SK-N-SH treated with all-trans-retinoic acid at 6 μM for 48 hours (cell line): Measurements from ENCODE around the gene TNNI3.
"Not testable (repeated sequence)": the region's sequence is repeated elsewhere in the genome, so short reads cannot be mapped to it uniquely, and the experiment has no call there.

ENCODE experiments used
- BACH2 ChIP-seq: fragments of 250-450 bp; sonication (Bioruptor Pico); IDR thresholded peaks from 2 replicates; pipeline ENCODE4 v1.9.0; 2021; ENCODE audit warnings: mild to moderate bottlenecking, borderline replicate concordance
- CSDC2 ChIP-seq: fragments of 250-450 bp; sonication (Bioruptor Pico); IDR thresholded peaks from 2 replicates; pipeline ENCODE4 v1.5.0; 2020; ENCODE audit warnings: mild to moderate bottlenecking, moderate library complexity
- PPARA ChIP-seq: fragments of 250-450 bp; sonication (Bioruptor Pico); IDR thresholded peaks from 2 replicates; pipeline ENCODE4 v1.5.0; 2020; ENCODE audit warnings: mild to moderate bottlenecking, borderline replicate concordance
- ZFP3 ChIP-seq: fragments of 250-450 bp; sonication (Bioruptor Pico); IDR thresholded peaks from 2 replicates; pipeline ENCODE4 v1.5.0; 2020; ENCODE audit warnings: mild to moderate bottlenecking, moderate library complexity
- ZFP30 ChIP-seq: fragments of 450-650 bp; formaldehyde crosslinking; IDR thresholded peaks from 2 replicates; pipeline ENCODE4 v1.5.0; 2022; ENCODE audit warnings: mild to moderate bottlenecking, moderate library complexity
- ZNF70 ChIP-seq: fragments of 450-650 bp; formaldehyde crosslinking; IDR thresholded peaks from 2 replicates; pipeline ENCODE4 v1.5.0; 2020; ENCODE audit warnings: mild to moderate bottlenecking, moderate library complexity
- ZNF8 ChIP-seq: fragments of 450-650 bp; formaldehyde crosslinking; IDR thresholded peaks from 2 replicates; pipeline ENCODE4 v1.5.0; 2020; ENCODE audit warnings: mild to moderate bottlenecking, moderate library complexity
- TF ChIP-seq, protein P1 (sequence below): fragments of 250-450 bp; sonication (Bioruptor Pico); IDR thresholded peaks from 2 replicates; pipeline ENCODE4 v1.8.0; 2020; ENCODE audit warnings: mild to moderate bottlenecking, moderate library complexity, borderline replicate concordance
- TF ChIP-seq, protein P2 (sequence below): fragments of 250-450 bp; sonication (Bioruptor Pico); IDR thresholded peaks from 2 replicates; pipeline ENCODE4 v1.5.0; 2020; ENCODE audit warnings: mild to moderate bottlenecking, moderate library complexity
- TF ChIP-seq, protein P3 (sequence below): fragments of 250-450 bp; sonication (Bioruptor Pico); IDR thresholded peaks from 2 replicates; pipeline ENCODE4 v1.5.1; 2020; ENCODE audit warnings: low read depth, mild to moderate bottlenecking, moderate library complexity
- TF ChIP-seq, protein P4 (sequence below): fragments of 250-450 bp; sonication (Bioruptor Pico); IDR thresholded peaks from 2 replicates; pipeline ENCODE4 v1.8.0; 2021; ENCODE audit warnings: low read depth, mild to moderate bottlenecking, moderate library complexity, borderline replicate concordance

DNA sequence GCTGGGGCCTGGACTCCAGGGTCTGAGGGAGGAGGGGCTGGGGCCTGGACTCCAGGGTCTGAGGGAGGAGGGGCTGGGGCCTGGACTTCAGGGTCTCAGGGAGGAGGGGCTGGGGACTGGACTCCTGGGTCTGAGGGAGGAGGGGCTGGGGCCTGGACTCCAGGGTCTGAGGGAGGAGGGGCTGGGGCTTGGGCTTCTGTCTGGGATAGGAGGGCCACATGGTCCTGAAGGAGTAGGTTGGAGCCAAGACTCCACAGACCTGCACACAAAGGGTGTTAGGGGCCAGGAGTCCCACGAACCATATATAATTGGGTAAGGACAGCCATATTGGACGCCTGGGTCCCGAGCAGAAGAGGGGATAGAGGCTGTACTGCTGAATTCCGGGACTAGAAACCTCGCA is 1.7 kb downstream of the TNNI3 start:
- TF ChIP-seq, protein P1, sequence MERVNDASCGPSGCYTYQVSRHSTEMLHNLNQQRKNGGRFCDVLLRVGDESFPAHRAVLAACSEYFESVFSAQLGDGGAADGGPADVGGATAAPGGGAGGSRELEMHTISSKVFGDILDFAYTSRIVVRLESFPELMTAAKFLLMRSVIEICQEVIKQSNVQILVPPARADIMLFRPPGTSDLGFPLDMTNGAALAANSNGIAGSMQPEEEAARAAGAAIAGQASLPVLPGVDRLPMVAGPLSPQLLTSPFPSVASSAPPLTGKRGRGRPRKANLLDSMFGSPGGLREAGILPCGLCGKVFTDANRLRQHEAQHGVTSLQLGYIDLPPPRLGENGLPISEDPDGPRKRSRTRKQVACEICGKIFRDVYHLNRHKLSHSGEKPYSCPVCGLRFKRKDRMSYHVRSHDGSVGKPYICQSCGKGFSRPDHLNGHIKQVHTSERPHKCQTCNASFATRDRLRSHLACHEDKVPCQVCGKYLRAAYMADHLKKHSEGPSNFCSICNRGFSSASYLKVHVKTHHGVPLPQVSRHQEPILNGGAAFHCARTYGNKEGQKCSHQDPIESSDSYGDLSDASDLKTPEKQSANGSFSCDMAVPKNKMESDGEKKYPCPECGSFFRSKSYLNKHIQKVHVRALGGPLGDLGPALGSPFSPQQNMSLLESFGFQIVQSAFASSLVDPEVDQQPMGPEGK (CRISPR knock-in tag) = not testable (repeated sequence)
- TF ChIP-seq, protein P2, sequence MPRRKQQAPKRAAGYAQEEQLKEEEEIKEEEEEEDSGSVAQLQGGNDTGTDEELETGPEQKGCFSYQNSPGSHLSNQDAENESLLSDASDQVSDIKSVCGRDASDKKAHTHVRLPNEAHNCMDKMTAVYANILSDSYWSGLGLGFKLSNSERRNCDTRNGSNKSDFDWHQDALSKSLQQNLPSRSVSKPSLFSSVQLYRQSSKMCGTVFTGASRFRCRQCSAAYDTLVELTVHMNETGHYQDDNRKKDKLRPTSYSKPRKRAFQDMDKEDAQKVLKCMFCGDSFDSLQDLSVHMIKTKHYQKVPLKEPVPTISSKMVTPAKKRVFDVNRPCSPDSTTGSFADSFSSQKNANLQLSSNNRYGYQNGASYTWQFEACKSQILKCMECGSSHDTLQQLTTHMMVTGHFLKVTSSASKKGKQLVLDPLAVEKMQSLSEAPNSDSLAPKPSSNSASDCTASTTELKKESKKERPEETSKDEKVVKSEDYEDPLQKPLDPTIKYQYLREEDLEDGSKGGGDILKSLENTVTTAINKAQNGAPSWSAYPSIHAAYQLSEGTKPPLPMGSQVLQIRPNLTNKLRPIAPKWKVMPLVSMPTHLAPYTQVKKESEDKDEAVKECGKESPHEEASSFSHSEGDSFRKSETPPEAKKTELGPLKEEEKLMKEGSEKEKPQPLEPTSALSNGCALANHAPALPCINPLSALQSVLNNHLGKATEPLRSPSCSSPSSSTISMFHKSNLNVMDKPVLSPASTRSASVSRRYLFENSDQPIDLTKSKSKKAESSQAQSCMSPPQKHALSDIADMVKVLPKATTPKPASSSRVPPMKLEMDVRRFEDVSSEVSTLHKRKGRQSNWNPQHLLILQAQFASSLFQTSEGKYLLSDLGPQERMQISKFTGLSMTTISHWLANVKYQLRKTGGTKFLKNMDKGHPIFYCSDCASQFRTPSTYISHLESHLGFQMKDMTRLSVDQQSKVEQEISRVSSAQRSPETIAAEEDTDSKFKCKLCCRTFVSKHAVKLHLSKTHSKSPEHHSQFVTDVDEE = not testable (repeated sequence)
- TF ChIP-seq ZFP30 (CRISPR knock-in tag); CSDC2 (CRISPR knock-in tag); PPARA (CRISPR knock-in tag); BACH2 (CRISPR knock-in tag); ZNF70; ZFP3 (CRISPR knock-in tag); ZNF8 (CRISPR knock-in tag): not testable (repeated sequence)
- TF ChIP-seq, protein P3, sequence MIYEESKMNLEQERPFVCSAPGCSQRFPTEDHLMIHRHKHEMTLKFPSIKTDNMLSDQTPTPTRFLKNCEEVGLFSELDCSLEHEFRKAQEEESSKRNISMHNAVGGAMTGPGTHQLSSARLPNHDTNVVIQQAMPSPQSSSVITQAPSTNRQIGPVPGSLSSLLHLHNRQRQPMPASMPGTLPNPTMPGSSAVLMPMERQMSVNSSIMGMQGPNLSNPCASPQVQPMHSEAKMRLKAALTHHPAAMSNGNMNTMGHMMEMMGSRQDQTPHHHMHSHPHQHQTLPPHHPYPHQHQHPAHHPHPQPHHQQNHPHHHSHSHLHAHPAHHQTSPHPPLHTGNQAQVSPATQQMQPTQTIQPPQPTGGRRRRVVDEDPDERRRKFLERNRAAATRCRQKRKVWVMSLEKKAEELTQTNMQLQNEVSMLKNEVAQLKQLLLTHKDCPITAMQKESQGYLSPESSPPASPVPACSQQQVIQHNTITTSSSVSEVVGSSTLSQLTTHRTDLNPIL (CRISPR knock-in tag) = not testable (repeated sequence)
- TF ChIP-seq, protein P4, sequence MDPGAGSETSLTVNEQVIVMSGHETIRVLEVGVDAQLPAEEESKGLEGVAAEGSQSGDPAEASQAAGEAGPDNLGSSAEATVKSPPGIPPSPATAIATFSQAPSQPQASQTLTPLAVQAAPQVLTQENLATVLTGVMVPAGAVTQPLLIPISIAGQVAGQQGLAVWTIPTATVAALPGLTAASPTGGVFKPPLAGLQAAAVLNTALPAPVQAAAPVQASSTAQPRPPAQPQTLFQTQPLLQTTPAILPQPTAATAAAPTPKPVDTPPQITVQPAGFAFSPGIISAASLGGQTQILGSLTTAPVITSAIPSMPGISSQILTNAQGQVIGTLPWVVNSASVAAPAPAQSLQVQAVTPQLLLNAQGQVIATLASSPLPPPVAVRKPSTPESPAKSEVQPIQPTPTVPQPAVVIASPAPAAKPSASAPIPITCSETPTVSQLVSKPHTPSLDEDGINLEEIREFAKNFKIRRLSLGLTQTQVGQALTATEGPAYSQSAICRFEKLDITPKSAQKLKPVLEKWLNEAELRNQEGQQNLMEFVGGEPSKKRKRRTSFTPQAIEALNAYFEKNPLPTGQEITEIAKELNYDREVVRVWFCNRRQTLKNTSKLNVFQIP (CRISPR knock-in tag) = not testable (repeated sequence)
